ENCODE results near the gene EIF3D.

EIF3D gene

GRCh38 chr22:36528795-36529751 is at the start of gene EIF3D:
EIF3D (minus strand) TSS chr22:36529166; CDS start chr22:36526121, 3,045 bp downstream.
- TF ChIP-seq GATA3 (IDR thresholded peaks at IDR 0.05; ENCODE audit: low read depth, low read length) (no peak), GATA2 (IDR thresholded peaks at IDR 0.05; ENCODE audit: low read depth, low read length) (no peak)

DNA sequence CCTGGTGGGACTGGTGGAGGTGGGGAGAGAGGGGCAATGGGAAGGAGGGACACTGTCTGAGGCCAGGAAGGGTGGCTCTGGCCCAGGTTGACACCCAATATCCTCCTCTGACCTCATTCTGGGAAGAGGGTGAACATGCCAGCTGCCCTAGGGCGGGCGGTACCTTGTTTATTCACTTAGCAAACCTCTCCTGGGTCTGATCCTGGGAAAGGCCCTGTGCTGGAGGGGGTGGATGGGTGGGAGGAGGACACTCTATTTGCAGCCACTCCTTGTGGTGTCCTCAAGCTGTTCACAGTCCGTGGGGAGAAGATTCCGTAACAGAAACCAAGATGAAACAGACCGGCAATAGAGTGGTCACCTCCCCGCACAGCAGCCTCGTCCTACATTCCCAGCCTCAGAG is 49.7 kb upstream of the EIF3D start:
- no peak for TF ChIP-seq GATA3 (IDR thresholded peaks at IDR 0.05; ENCODE audit: low read depth, low read length)
- no peak for TF ChIP-seq GATA2 (IDR thresholded peaks at IDR 0.05; ENCODE audit: low read depth, low read length)

- TF ChIP-seq GATA2 (IDR thresholded peaks at IDR 0.05; ENCODE audit: low read depth, low read length) = no peak
- TF ChIP-seq GATA3 (IDR thresholded peaks at IDR 0.05; ENCODE audit: low read depth, low read length) = no peak
Measured at GRCh38 chr22:36577019-36577418, 48.1 kb upstream of the EIF3D start.

- no peak for TF ChIP-seq GATA2 (IDR thresholded peaks at IDR 0.05; ENCODE audit: low read depth, low read length)
- no peak for TF ChIP-seq GATA3 (IDR thresholded peaks at IDR 0.05; ENCODE audit: low read depth, low read length)
Measured at GRCh38 chr22:36574728-36575127, 45.8 kb upstream of the EIF3D start.

DNA sequence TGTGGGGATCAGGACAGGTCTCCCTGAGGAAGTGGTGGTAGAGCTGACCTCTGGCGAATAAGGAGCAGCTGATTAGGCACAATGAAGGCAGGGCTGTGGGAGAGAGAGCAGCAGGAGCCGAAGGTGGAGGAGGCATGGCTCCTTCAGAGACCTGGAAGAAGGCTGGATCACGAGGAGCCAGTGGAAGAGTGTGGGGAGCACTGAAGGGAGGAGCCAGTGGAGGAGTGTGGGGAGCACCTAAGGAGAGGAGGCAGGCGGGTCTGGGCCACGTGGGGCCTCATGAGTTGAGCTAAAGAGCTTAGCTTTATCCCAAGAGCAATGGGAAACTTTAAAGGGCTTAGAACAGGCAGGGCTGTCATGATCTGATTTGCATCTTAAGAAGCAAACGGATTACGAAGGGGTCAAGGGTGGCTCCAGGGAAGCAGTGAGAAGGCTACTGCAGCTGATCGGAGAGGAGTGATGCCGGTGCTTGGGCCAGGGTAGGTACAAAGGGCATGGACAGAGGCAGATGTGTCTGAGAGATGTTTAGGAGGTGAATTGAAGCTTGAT is 44.9 kb upstream of the EIF3D start:
- TF ChIP-seq GATA3 (IDR thresholded peaks at IDR 0.05; ENCODE audit: low read depth, low read length) (no peak), GATA2 (IDR thresholded peaks at IDR 0.05; ENCODE audit: low read depth, low read length) (no peak)

DNA sequence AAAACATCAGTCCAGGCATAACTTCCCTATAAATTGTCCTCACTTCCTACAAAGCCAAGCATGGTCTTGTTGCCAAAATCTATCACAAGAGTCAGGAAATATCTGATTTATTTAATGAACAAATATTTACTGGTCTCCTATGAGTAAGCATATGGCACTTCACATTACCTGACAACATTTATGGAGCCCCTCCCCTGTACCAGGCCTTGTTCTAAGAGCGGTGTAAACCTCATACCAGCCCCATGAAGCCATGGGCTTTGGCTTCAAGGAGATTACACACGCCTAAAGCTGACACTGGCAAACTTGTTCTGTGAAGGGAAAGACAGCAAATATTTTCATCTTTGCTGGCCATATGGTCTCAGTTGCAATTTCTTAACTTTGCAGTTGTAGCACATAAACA is 43.0 kb upstream of the EIF3D start:
- TF ChIP-seq GATA2 (IDR thresholded peaks at IDR 0.05; ENCODE audit: low read depth, low read length) = no peak
- no peak for TF ChIP-seq GATA3 (IDR thresholded peaks at IDR 0.05; ENCODE audit: low read depth, low read length)

GRCh38 chr22:36569999-36570398 is 41.0 kb upstream of the EIF3D start:
- no peak for TF ChIP-seq GATA2 (IDR thresholded peaks at IDR 0.05; ENCODE audit: low read depth, low read length)
- TF ChIP-seq GATA3 (IDR thresholded peaks at IDR 0.05; ENCODE audit: low read depth, low read length) = no peak

DNA sequence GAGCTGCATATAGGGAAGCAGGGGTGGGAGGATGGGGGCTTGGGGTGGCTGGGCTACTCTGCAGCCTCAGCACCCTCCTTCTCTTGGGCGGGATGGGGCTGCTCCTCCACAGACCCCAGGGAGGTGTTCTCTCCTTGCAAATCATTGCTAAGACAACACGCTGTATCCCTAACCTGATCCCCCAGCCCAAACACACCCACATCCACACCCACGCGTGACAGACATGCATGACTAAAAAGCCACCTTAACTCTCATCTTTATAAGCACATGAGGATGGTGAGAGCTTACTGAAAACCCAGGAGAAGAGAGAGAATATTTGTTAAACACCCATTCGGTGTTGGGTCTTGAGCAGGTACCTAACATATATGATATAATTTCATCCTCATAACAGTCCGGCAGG is 39.9 kb upstream of the EIF3D start:
- TF ChIP-seq GATA3 (IDR thresholded peaks at IDR 0.05; ENCODE audit: low read depth, low read length) (no peak), GATA2 (IDR thresholded peaks at IDR 0.05; ENCODE audit: low read depth, low read length) (no peak)

GRCh38 chr22:36566720-36567119 is 37.8 kb upstream of the EIF3D start:
- TF ChIP-seq GATA3 (IDR thresholded peaks at IDR 0.05; ENCODE audit: low read depth, low read length) = no peak
- no peak for TF ChIP-seq GATA2 (IDR thresholded peaks at IDR 0.05; ENCODE audit: low read depth, low read length)

DNA sequence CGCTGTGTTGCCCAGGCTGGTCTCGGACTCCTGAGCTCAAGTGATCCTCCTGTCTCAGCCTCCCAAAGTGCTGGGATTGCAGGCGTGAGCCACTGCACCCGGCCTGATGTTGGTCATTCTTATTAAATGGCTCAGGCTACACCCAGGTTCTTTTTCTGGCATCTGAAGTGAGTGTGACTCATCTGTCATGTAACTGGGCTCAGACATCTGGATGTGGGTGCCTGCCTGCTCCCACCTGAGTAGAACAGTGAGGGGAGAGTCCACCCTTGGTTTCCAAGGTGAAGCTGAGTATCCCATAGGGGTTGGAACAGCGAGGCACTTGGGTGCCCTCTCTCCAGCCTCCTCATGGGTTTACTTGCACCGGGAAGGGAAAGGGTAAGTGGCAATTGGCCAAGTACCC is 36.7 kb upstream of the EIF3D start:
- no peak for TF ChIP-seq GATA2 (IDR thresholded peaks at IDR 0.05; ENCODE audit: low read depth, low read length)
- TF ChIP-seq GATA3 (IDR thresholded peaks at IDR 0.05; ENCODE audit: low read depth, low read length) = no peak

- TF ChIP-seq GATA2 (IDR thresholded peaks at IDR 0.05; ENCODE audit: low read depth, low read length) = no peak
- TF ChIP-seq GATA3 (IDR thresholded peaks at IDR 0.05; ENCODE audit: low read depth, low read length) = no peak
Measured at GRCh38 chr22:36565159-36565507, 36.2 kb upstream of the EIF3D start.

DNA sequence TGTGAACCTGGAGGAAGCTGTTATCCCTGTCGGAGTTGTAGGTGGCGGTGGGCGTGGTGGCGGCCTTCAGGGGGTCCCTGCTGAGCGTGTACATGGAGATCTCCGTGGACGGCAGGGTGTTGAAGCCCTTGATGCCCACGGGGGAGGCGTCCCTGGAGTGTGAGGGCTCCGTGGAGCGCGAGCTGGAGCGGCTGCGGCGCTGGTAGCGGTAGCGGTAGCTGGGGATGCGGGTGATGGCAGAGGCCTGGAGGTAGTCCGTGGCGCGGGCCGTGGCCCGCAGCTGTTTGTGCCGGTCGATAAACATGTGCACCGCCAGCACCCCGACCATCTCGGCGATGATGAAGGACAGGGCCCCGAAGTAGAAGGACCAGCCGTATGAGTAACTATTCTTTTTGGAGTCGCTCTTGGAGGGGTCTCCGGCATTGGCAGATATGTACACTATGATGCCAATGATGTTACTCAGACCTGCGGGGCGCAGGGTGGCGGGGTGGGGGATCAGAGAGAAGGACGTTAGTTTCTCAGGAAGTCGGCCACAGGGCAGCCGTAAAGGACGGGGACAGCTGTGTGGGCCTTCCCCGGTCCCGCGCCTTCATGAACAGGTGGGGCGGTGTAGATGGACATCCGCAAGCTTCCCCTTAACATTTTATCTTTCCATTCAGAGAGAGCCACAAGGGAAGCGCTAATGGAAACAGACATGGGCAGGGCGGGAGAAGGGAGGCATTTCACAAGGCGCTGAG is 35.6 kb upstream of the EIF3D start:
- TF ChIP-seq GATA2 (IDR thresholded peaks at IDR 0.05; ENCODE audit: low read depth, low read length) (no peak), GATA3 (IDR thresholded peaks at IDR 0.05; ENCODE audit: low read depth, low read length) (no peak)

- no peak for TF ChIP-seq GATA2 (IDR thresholded peaks at IDR 0.05; ENCODE audit: low read depth, low read length)
- no peak for TF ChIP-seq GATA3 (IDR thresholded peaks at IDR 0.05; ENCODE audit: low read depth, low read length)
Measured at GRCh38 chr22:36563898-36564297, 34.9 kb upstream of the EIF3D start.

DNA sequence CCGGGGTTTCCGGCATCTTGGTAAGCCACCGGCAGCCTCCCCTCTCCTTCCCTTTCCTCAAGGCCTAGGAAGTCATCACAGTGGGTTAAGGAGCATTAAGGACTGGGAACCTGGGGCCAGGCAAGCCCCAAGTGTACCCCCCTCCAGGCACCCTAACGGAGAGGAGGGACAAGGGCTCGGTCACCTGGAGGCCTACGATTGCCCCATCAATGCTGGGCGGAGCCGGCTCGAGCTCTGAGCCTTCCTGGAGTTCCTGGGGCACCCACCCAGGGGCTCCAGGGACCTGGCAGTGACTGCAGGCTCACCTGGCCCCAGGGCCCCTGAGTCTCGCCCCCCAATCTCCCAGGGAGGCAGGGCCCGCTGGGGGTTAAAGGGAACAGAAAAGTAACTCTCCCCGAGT is 34.5 kb upstream of the EIF3D start:
- TF ChIP-seq GATA2 (IDR thresholded peaks at IDR 0.05; ENCODE audit: low read depth, low read length) = no peak
- TF ChIP-seq GATA3 (IDR thresholded peaks at IDR 0.05; ENCODE audit: low read depth, low read length) = no peak

Measured in SH-SY5Y (cell line).